Peyer's patch (tissue), 4 donors: Measurements from ENCODE around the gene TNFAIP3.

Source experiments
- CTCF ChIP-seq, 6 experiments: fragments of 450-650 bp in 4 of 6; fragments of 200-600 bp in 2 of 6; sonication (generic) in 1 of 6; IDR thresholded peaks; one replicate each; pipeline ENCODE4 v1.5.1; 2017 to 2019; ENCODE audit warnings: antibody characterized with exemption in 6 of 6, mild to moderate bottlenecking in 3 of 6, moderate library complexity in 1 of 6
- POLR2A ChIP-seq, 2 donors: fragments of 450-650 bp; IDR thresholded peaks; one replicate each; pipeline ENCODE4 v1.5.1; 2017; ENCODE audit warnings: antibody characterized with exemption in 2 of 2, mild to moderate bottlenecking in 2 of 2, moderate library complexity in 2 of 2

DNA sequence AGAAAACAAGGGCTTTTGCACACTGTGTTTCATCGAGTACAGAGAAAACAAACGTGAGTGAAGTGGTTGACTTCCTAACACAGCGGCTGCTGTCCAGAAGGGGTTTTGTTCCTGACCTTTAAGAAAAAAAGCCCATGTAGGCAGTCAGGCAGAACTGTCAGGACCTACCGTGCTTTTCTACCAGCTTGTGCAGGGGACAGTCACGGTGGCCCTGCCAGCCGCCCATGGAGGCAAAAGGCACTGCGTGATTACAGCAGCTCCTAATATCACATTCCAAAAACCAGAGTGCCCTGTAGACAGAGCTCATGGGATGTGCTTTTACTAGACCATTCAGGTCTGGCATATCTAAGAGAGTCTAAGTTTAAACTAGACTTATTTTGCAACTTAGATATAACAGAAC lies 12.2 kb downstream of the TNFAIP3 start:
- TF ChIP-seq CTCF (IDR thresholded peaks at IDR 0.05) = no peak
- no peak for TF ChIP-seq POLR2A (IDR thresholded peaks at IDR 0.05)
